CD8-positive, alpha-beta memory T cell (primary cell): ENCODE data around the gene G3BP2. TPM values are rescaled to one million over a fixed set of nuclear protein-coding genes. Genes with fewer than 3 reads are reported as not detected.

Experiments used
- CTCF ChIA-PET: fragments of 350-600 bp; sonication (Branson Sonifier 250); formaldehyde crosslinking; loops from one replicate; lab custom pipeline; 2021; ENCODE audit warnings: antibody characterized with exemption; lab: Charles Lee
- POLR2A ChIA-PET: fragments of 350-600 bp; sonication (Branson Sonifier 250); formaldehyde crosslinking; loops from one replicate; lab custom pipeline; 2021; ENCODE audit warnings: antibody characterized with exemption; lab: Charles Lee
- DNase-seq, 5 donors: peaks; one replicate each; pipeline versions ENCODE4 v3.0.0 to v3.0.0-alpha.2; 2020 to 2022; ENCODE audit warnings: mixed read lengths in 1 of 5
- H3K27ac ChIP-seq: one replicate; pipeline ENCODE4 v1.7.0; 2013; ENCODE audit warnings: low read depth, mild to moderate bottlenecking, low read length, moderate library complexity
- H3K27me3 ChIP-seq: 2 replicates; pipeline ENCODE4 v1.7.0; 2013; ENCODE audit warnings: low read length, mild to moderate bottlenecking; ENCODE audit not compliant: insufficient read depth, poor library complexity, severe bottlenecking
- H3K36me3 ChIP-seq: 2 replicates; pipeline ENCODE4 v1.7.0; 2013; ENCODE audit warnings: mild to moderate bottlenecking, low read length, moderate library complexity; ENCODE audit not compliant: insufficient read depth
- H3K4me1 ChIP-seq: 2 replicates; pipeline ENCODE4 v1.7.0; 2013; ENCODE audit warnings: mild to moderate bottlenecking, low read length, moderate library complexity; ENCODE audit not compliant: insufficient read depth
- H3K4me3 ChIP-seq: 2 replicates; pipeline ENCODE4 v1.7.0; 2013; ENCODE audit warnings: mild to moderate bottlenecking, low read length
- H3K9me3 ChIP-seq: 2 replicates; pipeline ENCODE4 v1.7.0; 2013; ENCODE audit warnings: mild to moderate bottlenecking, low read length
- H3K27ac Mint-ChIP-seq, 8 donors: one replicate each; pipeline ENCODE4 v1.8.0; 2020 to 2021; ENCODE audit warnings: mixed read lengths in 8 of 8, mild to moderate bottlenecking in 6 of 8, inconsistent platforms in 3 of 8, moderate library complexity in 3 of 8
- H3K27me3 Mint-ChIP-seq, 2 donors: one replicate each; pipeline ENCODE4 v1.8.0; 2020 to 2021; ENCODE audit warnings: mixed read lengths in 2 of 2, mild to moderate bottlenecking in 1 of 2, moderate library complexity in 1 of 2
- H3K36me3 Mint-ChIP-seq, 3 donors: one replicate each; pipeline ENCODE4 v1.8.0; 2020 to 2021; ENCODE audit warnings: mixed read lengths in 3 of 3, inconsistent platforms in 1 of 3, mild to moderate bottlenecking in 1 of 3
- H3K4me1 Mint-ChIP-seq, 3 donors: one replicate each; pipeline ENCODE4 v1.8.0; 2020 to 2021; ENCODE audit warnings: mixed read lengths in 3 of 3, inconsistent platforms in 1 of 3, mild to moderate bottlenecking in 1 of 3
- H3K4me3 Mint-ChIP-seq, 7 donors: one replicate each; pipeline ENCODE4 v1.8.0; 2020 to 2021; ENCODE audit warnings: mixed read lengths in 7 of 7, mild to moderate bottlenecking in 6 of 7, moderate library complexity in 4 of 7, inconsistent platforms in 2 of 7
- H3K9me3 Mint-ChIP-seq, 5 donors: one replicate each; pipeline ENCODE4 v1.8.0; 2020 to 2022; ENCODE audit warnings: mixed read lengths in 5 of 5, mild to moderate bottlenecking in 3 of 5, moderate library complexity in 2 of 5, inconsistent platforms in 1 of 5
- polyA plus RNA-seq: library from polyadenylated mRNA; unstranded; fragments of 300-500 nt; fragmentation: Illumina TruSeq; gene quantifications from one replicate; pipeline ENCODE4 v1.2.3, GENCODE V29; 2021
- total RNA-seq, 2 experiments: library from RNA; stranded (reverse); gene quantifications; one replicate each; pipeline ENCODE4 v1.2.3, GENCODE V29; 2021

The G3BP2 gene
- total and polyA plus RNA-seq, 3 experiments from 2014 or later: 115 to 195 (median 189) TPM

GRCh38 chr4:75630174-75630936, 42.9 kb downstream of the G3BP2 start, which contains the start of gene CDKL2:
CDKL2 (minus strand) TSS chr4:75630528; CDS start chr4:75625988, 4,540 bp downstream.
- Mint-ChIP-seq H3K36me3 (peaks cover 0 to 2% (median 0%) of the 10 kb centered on the region in 3 donors), H3K27ac (peak within 1 kb of the TSS; percentile 79 to 95 (median 87)), H3K4me1 (peaks cover 7 to 15% (median 8%) of the 10 kb centered on the region in 3 donors), H3K9me3 (no peaks in the 10 kb centered on the region), H3K27me3 (peaks cover 0 to 3% of the 10 kb centered on the region in 2 donors), H3K4me3 (peak within 1 kb of the TSS; percentile 78 to 96 (median 93))
- ChIA-PET POLR2A (interaction anchor here (0.6 to 1.5 kb wide), 3 partner anchors 42 to 94 kb away, joined by 3 to 8 read pairs (median 8); partner anchors contain the start of genes G3BP2 and USO1), CTCF (interaction anchor here (0.9 to 1.0 kb wide), 2 partner anchors 17 to 29 kb away, joined by 3 read pairs; no protein-coding TSS in a partner anchor)
- no peaks in the 10 kb centered on the region for H3K36me3 ChIP-seq
- DNase-seq: peak; percentile 91 to 95 (median 92)
- no peaks in the 10 kb centered on the region for H3K27me3 ChIP-seq
- H3K4me3 ChIP-seq: peak within 1 kb of the TSS; percentile 98
- H3K4me1 ChIP-seq: peaks cover 5% of the 10 kb centered on the region
- H3K9me3 ChIP-seq: no peaks in the 10 kb centered on the region
- peak within 1 kb of the TSS; percentile 7 for H3K27ac ChIP-seq

GRCh38 chr4:75629239-75629638, 44.0 kb downstream of the G3BP2 start:
- Histone ChIP-seq H3K27ac (no peak overlapping the region), H3K4me3 (no peak overlapping the region), H3K27me3 (no peaks in the 10 kb centered on the region), H3K4me1 (peaks cover 5% of the 10 kb centered on the region), H3K9me3 (no peaks in the 10 kb centered on the region), H3K36me3 (no peaks in the 10 kb centered on the region)
- ChIA-PET CTCF (interaction anchor here (0.9 kb wide), 1 partner anchor 31 kb away, joined by 3 read pairs; no protein-coding TSS in a partner anchor), POLR2A (interaction anchor here (1.5 kb wide), 1 partner anchor 44 kb away, joined by 8 read pairs; the partner anchor contains the start of gene G3BP2)
- no peak for DNase-seq
- Mint-ChIP-seq H3K4me3 (peak overlapping the region; percentile 7 to 93 (median 47)), H3K27ac (no peak overlapping the region), H3K36me3 (peaks cover 0 to 2% (median 0%) of the 10 kb centered on the region in 3 donors), H3K4me1 (peaks cover 7 to 15% (median 8%) of the 10 kb centered on the region in 3 donors), H3K27me3 (peaks cover 0 to 3% of the 10 kb centered on the region in 2 donors), H3K9me3 (no peaks in the 10 kb centered on the region)

GRCh38 chr4:75623026-75623425, 50.2 kb downstream of the G3BP2 start:
- Histone ChIP-seq H3K9me3 (no peaks in the 10 kb centered on the region), H3K4me1 (no peaks in the 10 kb centered on the region), H3K36me3 (no peaks in the 10 kb centered on the region), H3K4me3 (no peak overlapping the region), H3K27me3 (no peaks in the 10 kb centered on the region), H3K27ac (no peak overlapping the region)
- no peaks in the 10 kb centered on the region for H3K4me1 Mint-ChIP-seq
- no peaks in the 10 kb centered on the region for H3K36me3 Mint-ChIP-seq
- H3K27me3 Mint-ChIP-seq: peaks cover 0 to 5% of the 10 kb centered on the region in 2 donors
- DNase-seq: no peak
- H3K4me3 Mint-ChIP-seq: no peak overlapping the region
- no peak overlapping the region for H3K27ac Mint-ChIP-seq
- CTCF ChIA-PET: no interaction called here
- POLR2A ChIA-PET: no interaction called here
- no peaks in the 10 kb centered on the region for H3K9me3 Mint-ChIP-seq

- Histone ChIP-seq H3K36me3 (no peaks in the 10 kb centered on the region), H3K9me3 (no peaks in the 10 kb centered on the region), H3K4me1 (no peaks in the 10 kb centered on the region), H3K27ac (no peak overlapping the region), H3K4me3 (no peak overlapping the region), H3K27me3 (no peaks in the 10 kb centered on the region)
- POLR2A ChIA-PET: no interaction called here
- H3K4me3 Mint-ChIP-seq: no peak overlapping the region
- DNase-seq: no peak
- H3K4me1 Mint-ChIP-seq: no peaks in the 10 kb centered on the region
- H3K9me3 Mint-ChIP-seq: no peaks in the 10 kb centered on the region
- no peak overlapping the region for H3K27ac Mint-ChIP-seq
- H3K27me3 Mint-ChIP-seq: peaks cover 0 to 2% of the 10 kb centered on the region in 2 donors
- H3K36me3 Mint-ChIP-seq: no peaks in the 10 kb centered on the region
- CTCF ChIA-PET: no interaction called here
Observed at GRCh38 chr4:75621715-75622114, 51.5 kb downstream of the G3BP2 start.

GRCh38 chr4:75612306-75612705, 60.9 kb downstream of the G3BP2 start:
- H3K36me3 Mint-ChIP-seq: peaks cover 0 to 1% (median 0%) of the 10 kb centered on the region in 3 donors
- H3K27me3 ChIP-seq: no peaks in the 10 kb centered on the region
- H3K9me3 ChIP-seq: no peaks in the 10 kb centered on the region
- H3K36me3 ChIP-seq: no peaks in the 10 kb centered on the region
- DNase-seq: no peak
- POLR2A ChIA-PET: no interaction called here
- CTCF ChIA-PET: no interaction called here
- H3K27me3 Mint-ChIP-seq: no peaks in the 10 kb centered on the region
- no peak overlapping the region for H3K27ac Mint-ChIP-seq
- H3K4me3 Mint-ChIP-seq: no peak overlapping the region
- no peaks in the 10 kb centered on the region for H3K4me1 Mint-ChIP-seq
- H3K4me3 ChIP-seq: no peak overlapping the region
- H3K27ac ChIP-seq: no peak overlapping the region
- H3K4me1 ChIP-seq: no peaks in the 10 kb centered on the region
- H3K9me3 Mint-ChIP-seq: no peaks in the 10 kb centered on the region

- no peaks in the 10 kb centered on the region for H3K9me3 Mint-ChIP-seq
- no peak overlapping the region for H3K27ac ChIP-seq
- H3K4me3 Mint-ChIP-seq: no peak overlapping the region
- POLR2A ChIA-PET: interaction anchor here (0.7 kb wide), 1 partner anchor 763 kb away, joined by 5 read pairs; no protein-coding TSS in a partner anchor
- no peaks in the 10 kb centered on the region for H3K4me1 Mint-ChIP-seq
- no peaks in the 10 kb centered on the region for H3K9me3 ChIP-seq
- H3K4me1 ChIP-seq: no peaks in the 10 kb centered on the region
- H3K27me3 Mint-ChIP-seq: no peaks in the 10 kb centered on the region
- H3K4me3 ChIP-seq: no peak overlapping the region
- H3K36me3 Mint-ChIP-seq: peaks cover 0 to under 1% (median 0%) of the 10 kb centered on the region in 3 donors
- H3K27me3 ChIP-seq: no peaks in the 10 kb centered on the region
- H3K27ac Mint-ChIP-seq: no peak overlapping the region
- no peaks in the 10 kb centered on the region for H3K36me3 ChIP-seq
- CTCF ChIA-PET: interaction anchor here (1.5 kb wide), 1 partner anchor 118 kb away, joined by 3 read pairs; the partner anchor contains the start of gene USO1
- DNase-seq: no peak
Observed at GRCh38 chr4:75605928-75606327, 67.3 kb downstream of the G3BP2 start.

- Mint-ChIP-seq H3K4me3 (peak overlapping the region in 1 of 7 donors; percentile 34), H3K27me3 (no peaks in the 10 kb centered on the region), H3K27ac (peak overlapping the region in 1 of 8 donors; percentile 4), H3K4me1 (peaks cover 0 to 5% (median 2%) of the 10 kb centered on the region in 3 donors), H3K9me3 (no peaks in the 10 kb centered on the region), H3K36me3 (no peaks in the 10 kb centered on the region)
- H3K36me3 ChIP-seq: no peaks in the 10 kb centered on the region
- H3K9me3 ChIP-seq: no peaks in the 10 kb centered on the region
- ChIA-PET POLR2A (no interaction called here), CTCF (no interaction called here)
- no peaks in the 10 kb centered on the region for H3K27me3 ChIP-seq
- no peak overlapping the region for H3K4me3 ChIP-seq
- no peak overlapping the region for H3K27ac ChIP-seq
- no peaks in the 10 kb centered on the region for H3K4me1 ChIP-seq
- no peak for DNase-seq
Observed at GRCh38 chr4:75599647-75600046, 73.6 kb downstream of the G3BP2 start.

GRCh38 chr4:75598390-75598789, 74.8 kb downstream of the G3BP2 start:
- H3K27me3 ChIP-seq: no peaks in the 10 kb centered on the region
- H3K36me3 ChIP-seq: no peaks in the 10 kb centered on the region
- Mint-ChIP-seq H3K36me3 (no peaks in the 10 kb centered on the region), H3K4me1 (peaks cover 0 to 5% (median 2%) of the 10 kb centered on the region in 3 donors), H3K27me3 (no peaks in the 10 kb centered on the region), H3K27ac (no peak overlapping the region), H3K9me3 (no peaks in the 10 kb centered on the region), H3K4me3 (no peak overlapping the region)
- H3K4me1 ChIP-seq: no peaks in the 10 kb centered on the region
- no peak for DNase-seq
- ChIA-PET POLR2A (no interaction called here), CTCF (no interaction called here)
- H3K27ac ChIP-seq: no peak overlapping the region
- no peak overlapping the region for H3K4me3 ChIP-seq
- no peaks in the 10 kb centered on the region for H3K9me3 ChIP-seq
